Left ventricle myocardium inferior (tissue), 1 donor: ENCODE data around the gene TMEM128. TPM values are rescaled to one million over a fixed set of nuclear protein-coding genes. Genes with fewer than 3 reads are reported as not detected.

Experiments used
- DNase-seq: peaks from one replicate; pipeline ENCODE4 v3.0.0-alpha.2; 2020
- H3K27ac ChIP-seq: fragments of 200-600 bp; replicated peaks from 2 replicates; pipeline ENCODE4 v1.8.0; 2021
- H3K27me3 ChIP-seq: fragments of 200-600 bp; 2 replicates; pipeline ENCODE4 v1.8.0; 2021; ENCODE audit warnings: low read depth
- H3K36me3 ChIP-seq: fragments of 200-600 bp; 2 replicates; pipeline ENCODE4 v1.8.0; 2021
- H3K4me1 ChIP-seq: fragments of 200-600 bp; 2 replicates; pipeline ENCODE4 v1.8.0; 2021
- H3K4me3 ChIP-seq: fragments of 200-600 bp; 2 replicates; pipeline ENCODE4 v1.8.0; 2021; ENCODE audit warnings: mild to moderate bottlenecking, moderate library complexity
- H3K9me3 ChIP-seq: fragments of 200-600 bp; replicated peaks from 2 replicates; pipeline ENCODE4 v1.8.0; 2021
- CTCF ChIP-seq: fragments of 200-600 bp; IDR thresholded peaks from 2 replicates; pipeline ENCODE4 v1.8.0; 2021; ENCODE audit warnings: antibody characterized with exemption, mild to moderate bottlenecking, borderline replicate concordance
- intact Hi-C: fragments of 100-400 bp; cut with micrococcal nuclease; formaldehyde crosslinking; loops from one replicate; pipeline ENCODE4 v1.11.0; 2022
- long read RNA-seq: library from polyadenylated mRNA; unstranded; transcript quantifications from one replicate; pipeline ENCODE4 v2.0.0, GENCODE V29; 2021
- total RNA-seq: library from RNA; stranded (reverse); fragmentation: NEBNext Ultra II Directional; extraction: Animal tissue kit (Norgen Biotek cat#: 25700); gene quantifications from one replicate; pipeline ENCODE4 v1.2.1, GENCODE V29; 2021
- donor health status: DM: no; HTN: yes; CAD: no; lungs with severe emphysema.

The TMEM128 gene
- total RNA-seq: 9.8 TPM
- long read RNA-seq, partial matches to known transcripts: 0 of 4 reads
- long read RNA-seq, other reads (novel, unspliced or antisense): 1 of 4 reads

- DNase-seq: peak; percentile 93
- H3K27ac ChIP-seq: peak within 1 kb of the TSS; percentile 98
- TF ChIP-seq CTCF: peak; percentile 38
- peaks cover 40% of the 10 kb centered on the region for H3K4me1 ChIP-seq
- intact Hi-C loops: no loop called here
- no peaks in the 10 kb centered on the region for H3K27me3 ChIP-seq
- no peaks in the 10 kb centered on the region for H3K9me3 ChIP-seq
- H3K36me3 ChIP-seq: peaks cover 29% of the 10 kb centered on the region
- H3K4me3 ChIP-seq: peak within 1 kb of the TSS; percentile 97
Measured at GRCh38 chr4:4248029-4248884, at the start of gene TMEM128. TMEM128 (minus strand) TSS chr4:4248223; CDS start chr4:4248202, 21 bp downstream.

- Histone ChIP-seq H3K27me3 (no peaks in the 10 kb centered on the region), H3K4me1 (peaks cover 17% of the 10 kb centered on the region), H3K36me3 (peaks cover 20% of the 10 kb centered on the region), H3K9me3 (no peaks in the 10 kb centered on the region), H3K4me3 (no peak overlapping the region), H3K27ac (no peak overlapping the region)
- DNase-seq: no peak
- intact Hi-C loops: no loop called here
- TF ChIP-seq CTCF: no peak
Measured at GRCh38 chr4:4296283-4296846, 48.3 kb upstream of the TMEM128 start.

- H3K36me3 ChIP-seq: peaks cover 5% of the 10 kb centered on the region
- no peaks in the 10 kb centered on the region for H3K27me3 ChIP-seq
- intact Hi-C loops: no loop called here
- H3K9me3 ChIP-seq: no peaks in the 10 kb centered on the region
- no peak overlapping the region for H3K4me3 ChIP-seq
- peaks cover 46% of the 10 kb centered on the region for H3K4me1 ChIP-seq
- no peak for TF ChIP-seq CTCF
- H3K27ac ChIP-seq: no peak overlapping the region
- no peak for DNase-seq
Measured at GRCh38 chr4:4293279-4293678, 45.3 kb upstream of the TMEM128 start.

GRCh38 chr4:4289941-4290850 is 42.2 kb upstream of the TMEM128 start, which contains the start of the genes LYAR and ZBTB49:
LYAR (minus strand) TSS chr4:4290154; CDS start chr4:4283742, 6,412 bp downstream.
ZBTB49 (plus strand) TSS chr4:4290251; CDS start chr4:4299946, 9,695 bp downstream.
- Histone ChIP-seq H3K4me1 (peaks cover 52% of the 10 kb centered on the region), H3K9me3 (no peaks in the 10 kb centered on the region), H3K27me3 (no peaks in the 10 kb centered on the region), H3K36me3 (peaks cover 5% of the 10 kb centered on the region), H3K27ac (peak within 1 kb of the TSS; percentile 88), H3K4me3 (peak within 1 kb of the TSS; percentile 99)
- DNase-seq: peak; percentile 93
- TF ChIP-seq CTCF: no peak
- intact Hi-C loops: no loop called here

- Histone ChIP-seq H3K4me3 (peak overlapping the region; percentile 99), H3K9me3 (no peaks in the 10 kb centered on the region), H3K27me3 (no peaks in the 10 kb centered on the region), H3K36me3 (peaks cover 5% of the 10 kb centered on the region), H3K27ac (peak overlapping the region; percentile 88), H3K4me1 (peaks cover 58% of the 10 kb centered on the region)
- DNase-seq: no peak
- no peak for TF ChIP-seq CTCF
- intact Hi-C loops: no loop called here
Measured at GRCh38 chr4:4289597-4289940, 41.5 kb upstream of the TMEM128 start.
